Spinal cord (tissue), 10 donors: Measurements from ENCODE around the gene RUSC2. TPM values are rescaled to one million over a fixed set of nuclear protein-coding genes. Genes with fewer than 3 reads are reported as not detected.

ENCODE experiments used
- DNase-seq, 6 donors: peaks; one replicate each; pipeline versions ENCODE4 v3.0.0 to v3.0.0-alpha.2; 2013 to 2015; ENCODE audit warnings: low spot score in 6 of 6, low read depth in 4 of 6
- H3K27ac ChIP-seq: one replicate; pipeline ENCODE4 v1.5.1; 2013; ENCODE audit warnings: low read depth, low read length, control low read depth
- H3K27me3 ChIP-seq: one replicate; pipeline ENCODE4 v1.6.1; 2013; ENCODE audit warnings: low read length; ENCODE audit not compliant: control insufficient read depth, insufficient read depth
- H3K36me3 ChIP-seq: one replicate; pipeline ENCODE4 v1.6.1; 2013; ENCODE audit warnings: low read length; ENCODE audit not compliant: control insufficient read depth, insufficient read depth
- H3K4me1 ChIP-seq: one replicate; pipeline ENCODE4 v1.6.1; 2013; ENCODE audit warnings: low read length; ENCODE audit not compliant: control insufficient read depth, insufficient read depth
- H3K4me3 ChIP-seq: one replicate; pipeline ENCODE4 v1.5.1; 2013; ENCODE audit warnings: low read depth, low read length, control low read depth
- H3K9me3 ChIP-seq: one replicate; pipeline ENCODE4 v1.6.1; 2013; ENCODE audit warnings: low read length; ENCODE audit not compliant: control insufficient read depth, insufficient read depth
- WGBS: methylation state at CpG from one replicate; pipeline ENCODE4 v1.1.5; 2013; ENCODE audit warnings: missing lambda C conversion rate; ENCODE audit not compliant: insufficient coverage; 5-methylcytosine and 5-hydroxymethylcytosine counted together
- polyA plus RNA-seq, 2 donors: library from polyadenylated mRNA; unstranded; fragments of 120-200 nt; gene quantifications; one replicate each; pipeline ENCODE4 v1.2.1, GENCODE V29; 2013; ENCODE audit not compliant: insufficient read length in 2 of 2
- total RNA-seq, 2 donors: library from RNA; depleted of rRNA in 1 of 2; stranded (reverse); fragments of 120-200 nt in 1 of 2; fragments of >200 nt in 1 of 2; gene quantifications; one replicate each; pipeline versions ENCODE4 v1.2.3 to v1.2.4, GENCODE V29; 2013 to 2014
- donor health status: healthy.

The RUSC2 gene
- total and polyA plus RNA-seq, 4 donors = 29.2 to 87.8 (median 55.3) TPM

DNA sequence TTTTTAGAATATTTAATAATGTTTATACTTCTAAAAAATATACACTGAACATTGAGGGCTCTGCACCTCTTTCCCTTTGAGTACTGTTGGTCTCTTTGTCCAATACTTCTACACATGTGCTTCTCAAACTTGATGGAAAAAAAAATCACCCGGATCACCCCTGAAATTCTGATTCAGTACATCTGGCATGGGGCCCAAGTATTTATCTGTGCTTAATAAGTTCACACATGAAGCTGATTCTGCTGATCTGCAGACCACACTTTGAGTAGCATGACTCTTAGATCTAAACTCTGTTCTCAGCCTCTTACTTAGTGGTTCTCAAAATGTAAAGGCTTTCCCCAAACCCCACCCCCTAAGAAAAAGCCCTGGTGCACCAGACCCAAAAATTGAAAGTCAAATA, 12.0 kb downstream of the RUSC2 start:
- WGBS = 100% methylated on average over 1 of the region's 1 CpG
- no peak for DNase-seq
- H3K36me3 ChIP-seq = no peaks in the 10 kb centered on the region
- H3K27ac ChIP-seq = no peak overlapping the region
- no peak overlapping the region for H3K4me3 ChIP-seq
- no peaks in the 10 kb centered on the region for H3K27me3 ChIP-seq
- no peaks in the 10 kb centered on the region for H3K4me1 ChIP-seq
- no peaks in the 10 kb centered on the region for H3K9me3 ChIP-seq

DNA sequence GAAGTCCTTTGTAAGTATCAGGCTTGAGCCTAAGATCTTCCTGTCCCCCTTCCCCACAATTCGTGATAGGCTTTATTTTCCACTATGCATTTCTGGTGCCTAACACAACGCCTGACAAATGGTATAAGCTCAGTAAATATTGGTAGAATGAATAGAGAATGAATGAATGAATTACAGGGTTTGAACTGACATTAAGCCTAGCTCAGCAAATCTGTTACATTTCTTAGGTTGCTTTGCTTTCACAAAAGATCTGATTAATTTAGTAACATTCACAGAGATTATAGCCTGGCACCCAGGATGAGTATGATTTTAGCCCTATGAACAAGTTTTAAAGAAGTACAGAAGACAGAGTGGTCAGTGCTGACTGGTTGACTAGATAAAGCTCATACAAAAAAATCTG, 16.4 kb downstream of the RUSC2 start:
- Histone ChIP-seq H3K4me3 (no peak overlapping the region), H3K27ac (no peak overlapping the region), H3K9me3 (no peaks in the 10 kb centered on the region), H3K4me1 (peaks cover 4% of the 10 kb centered on the region), H3K36me3 (no peaks in the 10 kb centered on the region), H3K27me3 (no peaks in the 10 kb centered on the region)
- WGBS = no CpG with 5 or more reads among the region's 2 CpGs
- DNase-seq = no peak

DNA sequence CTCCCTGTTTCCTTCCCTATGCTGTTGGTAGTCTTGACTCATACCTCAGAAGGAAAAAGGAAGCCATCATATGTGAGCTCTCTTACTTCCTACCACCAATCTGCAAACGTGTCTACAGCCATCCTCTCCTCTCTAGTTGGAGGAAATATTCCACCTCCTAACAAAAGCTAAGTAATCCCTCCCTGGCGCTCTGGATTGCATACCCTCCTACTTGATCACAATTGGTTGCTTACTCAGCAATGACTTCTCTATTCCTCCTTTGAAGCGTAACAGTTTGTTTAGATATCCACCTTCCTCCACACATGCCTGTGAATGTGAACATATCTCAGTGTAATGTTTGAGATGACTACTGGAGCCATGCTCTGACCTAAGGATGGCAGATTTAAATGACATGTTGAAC, 18.2 kb downstream of the RUSC2 start:
- H3K4me3 ChIP-seq = no peak overlapping the region
- no peaks in the 10 kb centered on the region for H3K36me3 ChIP-seq
- no peaks in the 10 kb centered on the region for H3K9me3 ChIP-seq
- WGBS = 57% methylated on average over 2 of the region's 3 CpGs
- peaks cover 4% of the 10 kb centered on the region for H3K4me1 ChIP-seq
- no peaks in the 10 kb centered on the region for H3K27me3 ChIP-seq
- no peak overlapping the region for H3K27ac ChIP-seq
- no peak for DNase-seq

DNA sequence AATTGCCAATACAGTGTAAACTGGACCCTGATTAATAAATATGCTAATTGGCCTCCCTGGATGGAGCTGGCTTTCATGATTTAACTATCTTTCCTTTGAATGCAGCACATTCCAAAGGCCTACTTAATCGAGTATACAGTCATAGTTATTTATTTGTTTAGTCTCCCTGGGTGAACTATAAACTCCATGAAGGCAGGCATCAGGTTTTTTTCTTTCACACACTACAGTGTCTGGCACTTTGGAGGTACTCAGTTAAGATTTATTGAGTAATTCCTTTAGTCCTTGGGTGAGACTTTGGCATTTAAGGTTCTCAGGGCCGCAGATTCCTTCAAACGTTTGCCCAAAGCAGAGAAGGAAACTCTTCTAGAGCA, 20.5 kb downstream of the RUSC2 start:
- Histone ChIP-seq H3K27ac (peak overlapping the region; percentile 85), H3K36me3 (no peaks in the 10 kb centered on the region), H3K9me3 (no peaks in the 10 kb centered on the region), H3K27me3 (no peaks in the 10 kb centered on the region), H3K4me3 (no peak overlapping the region), H3K4me1 (peaks cover 4% of the 10 kb centered on the region)
- 87% methylated on average over 2 of the region's 3 CpGs for WGBS
- no peak for DNase-seq

DNA sequence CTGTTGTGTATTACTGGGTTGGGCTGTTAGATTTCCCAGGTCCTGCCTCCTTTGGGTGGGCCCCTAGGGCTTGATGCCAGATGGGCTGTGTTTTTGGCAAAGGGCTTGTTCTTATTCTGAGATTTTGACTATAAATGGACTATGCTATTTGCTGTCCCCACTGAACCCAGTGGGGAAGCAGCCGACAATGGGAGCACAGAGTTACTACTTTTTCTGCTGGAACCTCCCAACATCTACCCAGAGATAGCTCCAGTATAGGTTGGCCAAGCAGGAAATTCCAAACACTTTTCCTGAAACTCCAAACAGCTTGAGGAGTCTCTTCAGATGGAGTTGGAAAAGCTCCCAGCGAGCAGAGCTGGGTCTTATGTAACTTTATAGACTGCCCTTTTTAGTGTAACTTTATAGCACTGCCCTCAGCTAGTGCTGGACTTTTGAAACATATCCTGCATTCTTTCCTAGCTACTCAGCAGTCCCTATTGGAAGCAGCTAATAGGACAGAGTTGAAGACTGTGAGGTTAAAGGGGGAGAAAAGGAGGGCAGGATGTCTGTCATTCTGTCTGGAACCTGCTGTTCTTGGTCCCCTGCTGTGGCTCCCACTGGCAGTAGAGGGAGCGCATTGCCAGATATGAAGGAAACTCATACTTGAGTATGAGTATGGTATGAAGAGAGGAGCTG, 21.0 kb downstream of the RUSC2 start:
- peak overlapping the region; percentile 85 for H3K27ac ChIP-seq
- DNase-seq = peak in 1 of 6 donors; percentile 71
- H3K27me3 ChIP-seq = no peaks in the 10 kb centered on the region

DNA sequence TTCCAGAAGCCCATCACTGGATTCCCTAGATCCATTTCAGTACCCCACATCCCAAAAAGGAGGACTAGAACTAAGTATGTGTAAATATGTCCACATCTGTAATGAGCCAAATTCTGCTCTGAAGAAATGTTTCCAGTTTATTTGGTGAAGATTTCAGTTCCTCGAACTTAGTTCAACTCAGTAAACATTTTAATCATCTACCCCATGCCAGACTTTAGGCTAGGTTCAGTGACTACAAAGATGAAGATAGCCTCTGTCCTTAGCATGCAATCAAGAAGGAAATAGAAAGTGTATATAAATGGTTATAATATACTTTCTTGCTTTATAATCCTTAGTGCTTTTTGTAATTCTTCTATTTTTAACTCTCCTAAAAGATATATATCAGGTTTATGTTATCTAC, 21.5 kb downstream of the RUSC2 start:
- no peak for DNase-seq
- H3K27me3 ChIP-seq = no peaks in the 10 kb centered on the region
- peaks cover 9% of the 10 kb centered on the region for H3K4me1 ChIP-seq
- WGBS = no CpG with 5 or more reads among the region's 1 CpG
- H3K27ac ChIP-seq = peak overlapping the region; percentile 85
- no peaks in the 10 kb centered on the region for H3K9me3 ChIP-seq
- no peak overlapping the region for H3K4me3 ChIP-seq
- H3K36me3 ChIP-seq = no peaks in the 10 kb centered on the region

More for the DNA sequence above, 21.0 kb downstream of the RUSC2 start:
- Histone ChIP-seq H3K36me3 (no peaks in the 10 kb centered on the region), H3K4me1 (peaks cover 6% of the 10 kb centered on the region), H3K9me3 (no peaks in the 10 kb centered on the region), H3K4me3 (no peak overlapping the region)
- WGBS = no CpG with 5 or more reads among the region's 3 CpGs

DNA sequence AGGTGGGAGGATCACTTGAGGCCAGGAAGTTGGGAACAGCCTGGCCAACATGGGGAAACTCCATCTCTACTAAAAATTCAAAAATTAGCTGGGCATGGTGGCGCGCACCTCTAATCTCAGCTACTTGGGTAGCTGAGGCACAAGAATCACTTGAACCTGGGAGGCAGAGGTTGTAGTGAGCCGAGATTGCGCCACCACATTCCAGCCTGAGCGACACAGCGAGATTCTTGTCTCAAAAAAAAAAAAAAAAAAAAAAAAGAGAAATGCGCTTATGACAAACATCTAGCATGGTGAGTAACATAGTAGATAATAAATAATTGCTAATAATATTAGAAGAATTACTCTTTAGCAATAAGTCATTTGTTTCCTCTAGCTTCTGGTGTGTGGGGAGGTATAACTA, 25.9 kb downstream of the RUSC2 start:
- no peak for DNase-seq
- no peaks in the 10 kb centered on the region for H3K27me3 ChIP-seq
- no peaks in the 10 kb centered on the region for H3K36me3 ChIP-seq
- no peaks in the 10 kb centered on the region for H3K9me3 ChIP-seq
- H3K4me1 ChIP-seq = peaks cover 39% of the 10 kb centered on the region
- no CpG with 5 or more reads among the region's 7 CpGs for WGBS
- H3K4me3 ChIP-seq = no peak overlapping the region
- H3K27ac ChIP-seq = peak overlapping the region; percentile 91

DNA sequence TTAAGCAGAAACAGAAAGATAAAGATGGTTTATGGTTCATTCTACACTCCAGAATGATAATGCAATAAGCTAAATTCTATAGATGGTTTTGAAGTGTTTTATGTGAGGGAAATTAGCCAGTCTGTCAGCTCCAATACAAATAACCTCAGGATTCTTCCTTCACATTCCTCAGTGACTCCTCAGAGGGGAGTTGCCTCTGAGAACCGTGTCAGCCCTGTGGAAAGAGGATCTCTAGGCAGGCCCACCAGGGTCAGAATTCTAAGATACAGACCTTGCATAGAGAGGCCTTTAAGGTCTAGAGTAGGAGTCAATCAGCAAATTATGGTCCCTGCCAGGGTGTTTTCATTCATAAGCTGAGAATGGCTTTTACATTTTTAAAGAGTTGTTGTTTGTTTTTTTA, 26.6 kb downstream of the RUSC2 start:
- Histone ChIP-seq H3K9me3 (no peaks in the 10 kb centered on the region), H3K4me1 (peaks cover 39% of the 10 kb centered on the region), H3K27ac (peak overlapping the region; percentile 91), H3K36me3 (no peaks in the 10 kb centered on the region), H3K4me3 (no peak overlapping the region), H3K27me3 (no peaks in the 10 kb centered on the region)
- peak in 1 of 6 donors; percentile 34 for DNase-seq
- 0% methylated on average over 1 of the region's 1 CpG for WGBS

DNA sequence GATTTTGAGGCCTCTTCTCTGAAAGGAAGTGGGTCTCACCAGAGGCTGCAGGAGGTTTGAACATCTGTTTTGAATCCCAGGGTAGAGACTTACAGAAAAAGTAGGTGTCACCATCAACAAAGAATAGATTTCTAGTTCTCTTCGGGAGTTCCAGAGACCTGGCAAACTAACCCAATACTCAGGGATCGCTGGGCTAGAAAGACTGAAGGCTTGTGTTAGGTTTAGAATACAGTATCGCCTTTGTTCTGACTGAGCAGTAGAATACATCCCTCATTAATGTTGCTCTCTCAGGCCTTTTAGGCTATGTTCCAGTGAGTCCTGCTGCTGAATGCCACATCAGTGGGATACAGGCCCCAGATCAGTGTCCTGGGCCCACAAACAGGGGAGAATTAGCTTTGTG, 27.2 kb downstream of the RUSC2 start:
- DNase-seq = peak in 5 of 6 donors; percentile 40 to 87 (median 64)
- H3K4me1 ChIP-seq = peaks cover 39% of the 10 kb centered on the region
- peak overlapping the region; percentile 91 for H3K27ac ChIP-seq
- H3K4me3 ChIP-seq = no peak overlapping the region
- no peaks in the 10 kb centered on the region for H3K9me3 ChIP-seq
- no CpG with 5 or more reads among the region's 3 CpGs for WGBS
- no peaks in the 10 kb centered on the region for H3K36me3 ChIP-seq
- H3K27me3 ChIP-seq = no peaks in the 10 kb centered on the region

DNA sequence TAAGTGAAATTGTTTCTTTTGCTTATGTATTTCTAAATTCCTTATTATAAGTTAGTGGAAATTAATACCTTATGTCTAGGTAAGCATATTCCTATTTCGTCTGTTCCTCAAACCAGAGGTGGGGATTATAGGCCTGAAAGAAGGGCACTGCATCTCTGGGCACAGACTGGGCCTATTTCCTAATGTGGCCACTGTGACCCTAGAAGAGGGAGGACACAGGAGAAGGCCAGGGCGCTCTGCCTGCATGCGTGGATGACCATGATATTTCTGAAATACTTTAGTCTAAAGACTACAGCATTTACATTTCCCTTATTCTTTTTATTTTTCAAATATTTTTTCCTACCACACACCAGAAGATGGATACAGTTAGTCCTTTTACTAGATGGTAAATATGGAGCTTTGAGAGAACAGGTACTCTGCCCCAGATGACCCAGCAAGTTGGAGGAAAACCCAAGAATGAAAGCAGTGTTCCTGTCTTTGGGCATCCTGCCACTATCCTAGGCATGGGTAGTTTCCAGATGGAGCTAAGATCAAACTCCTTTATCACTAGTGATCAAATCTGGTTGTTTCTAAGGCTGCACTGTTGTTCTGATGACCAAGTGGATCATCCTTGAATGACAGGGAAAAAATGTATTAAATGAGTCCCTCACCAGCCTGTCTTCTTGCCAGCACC, 27.8 kb downstream of the RUSC2 start:
- 71% methylated on average over 1 of the region's 3 CpGs for WGBS
- H3K27ac ChIP-seq = peak overlapping the region; percentile 91

More for the DNA sequence above, 27.8 kb downstream of the RUSC2 start:
- H3K36me3 ChIP-seq = no peaks in the 10 kb centered on the region
- H3K27me3 ChIP-seq = no peaks in the 10 kb centered on the region
- DNase-seq = peak in 2 of 6 donors; percentile 29 to 44
- peaks cover 39% of the 10 kb centered on the region for H3K4me1 ChIP-seq
- no peak overlapping the region for H3K4me3 ChIP-seq
- H3K9me3 ChIP-seq = no peaks in the 10 kb centered on the region
